ENCODE data around the gene KLHL25. TPM values are rescaled to one million over a fixed set of nuclear protein-coding genes. Genes with fewer than 3 reads are reported as not detected.
A peak's percentile ranks its signal among the peaks of the same experiment; 100 is the strongest.

KLHL25 gene
- total RNA-seq, 1 donor, result 4.3 TPM

- no peak overlapping the region for H3K4me3 ChIP-seq (ENCODE audit: low read depth, low read length)
- peak; percentile 37 for DNase-seq (ENCODE audit: low read depth)
- no peak for TF ChIP-seq CTCF (IDR thresholded peaks at IDR 0.05; ENCODE audit: insufficient read depth, low read depth, low read length)
These were observed 8.6 kb downstream of the KLHL25 start for GRCh38 chr15:85785887-85786780.

GRCh38 chr15:85782064-85782463 is 12.7 kb downstream of the KLHL25 start:
- no peak for DNase-seq (ENCODE audit: low read depth)
- no peak for TF ChIP-seq CTCF (IDR thresholded peaks at IDR 0.05; ENCODE audit: insufficient read depth, low read depth, low read length)
- H3K4me3 ChIP-seq (ENCODE audit: low read depth, low read length), result no peak overlapping the region

- H3K4me3 ChIP-seq (ENCODE audit: low read depth, low read length), result no peak overlapping the region
- no peak for DNase-seq (ENCODE audit: low read depth)
- TF ChIP-seq CTCF (IDR thresholded peaks at IDR 0.05; ENCODE audit: insufficient read depth, low read depth, low read length), result no peak
These were observed 13.6 kb downstream of the KLHL25 start for GRCh38 chr15:85781099-85781498.

- TF ChIP-seq CTCF (IDR thresholded peaks at IDR 0.05; ENCODE audit: insufficient read depth, low read depth, low read length), result no peak
- no peak for DNase-seq (ENCODE audit: low read depth)
- no peak overlapping the region for H3K4me3 ChIP-seq (ENCODE audit: low read depth, low read length)
These were observed 14.3 kb downstream of the KLHL25 start for GRCh38 chr15:85780225-85780985.

- no peak for DNase-seq (ENCODE audit: low read depth)
- H3K4me3 ChIP-seq (ENCODE audit: low read depth, low read length), result no peak overlapping the region
- no peak for TF ChIP-seq CTCF (IDR thresholded peaks at IDR 0.05; ENCODE audit: insufficient read depth, low read depth, low read length)
These were observed 15.5 kb downstream of the KLHL25 start for GRCh38 chr15:85779249-85779648.

GRCh38 chr15:85778107-85778776 is 16.5 kb downstream of the KLHL25 start:
- H3K4me3 ChIP-seq (ENCODE audit: low read depth, low read length), result no peak overlapping the region
- no peak for TF ChIP-seq CTCF (IDR thresholded peaks at IDR 0.05; ENCODE audit: insufficient read depth, low read depth, low read length)
- no peak for DNase-seq (ENCODE audit: low read depth)
